Transverse colon (tissue), 4 donors: ENCODE data around the gene ITGBL1.

Experiments used
- CTCF ChIP-seq, 5 experiments: fragments of 200-600 bp in 3 of 5; fragments of 450-650 bp in 2 of 5; sonication (generic) in 3 of 5; IDR thresholded peaks; 1 replicate in 2 of 5; 2 replicates in 3 of 5; pipeline ENCODE4 v1.5.1; 2016 to 2017; ENCODE audit warnings: antibody characterized with exemption in 5 of 5, inconsistent platforms in 3 of 5, mild to moderate bottlenecking in 2 of 5, moderate library complexity in 1 of 5
- EP300 ChIP-seq: sonication (generic); formaldehyde crosslinking; IDR thresholded peaks from one replicate; pipeline ENCODE4 v1.6.1; 2017; ENCODE audit warnings: antibody characterized with exemption, low read depth
- POLR2AphosphoS5 ChIP-seq, 3 donors: sonication (generic); formaldehyde crosslinking; IDR thresholded peaks; one replicate each; pipeline ENCODE4 v1.6.1; 2016; ENCODE audit warnings: antibody characterized with exemption in 3 of 3

GRCh38 chr13:101649488-101650126 lies 197.1 kb downstream of the ITGBL1 start:
- no peak for TF ChIP-seq CTCF (IDR thresholded peaks at IDR 0.05)
- no peak for TF ChIP-seq EP300
- TF ChIP-seq POLR2AphosphoS5 (IDR thresholded peaks at IDR 0.05): no peak
